ENCODE results near the gene SCRN2.
A peak's percentile ranks its signal among the peaks of the same experiment; 100 is the strongest.

SCRN2 gene

DNA sequence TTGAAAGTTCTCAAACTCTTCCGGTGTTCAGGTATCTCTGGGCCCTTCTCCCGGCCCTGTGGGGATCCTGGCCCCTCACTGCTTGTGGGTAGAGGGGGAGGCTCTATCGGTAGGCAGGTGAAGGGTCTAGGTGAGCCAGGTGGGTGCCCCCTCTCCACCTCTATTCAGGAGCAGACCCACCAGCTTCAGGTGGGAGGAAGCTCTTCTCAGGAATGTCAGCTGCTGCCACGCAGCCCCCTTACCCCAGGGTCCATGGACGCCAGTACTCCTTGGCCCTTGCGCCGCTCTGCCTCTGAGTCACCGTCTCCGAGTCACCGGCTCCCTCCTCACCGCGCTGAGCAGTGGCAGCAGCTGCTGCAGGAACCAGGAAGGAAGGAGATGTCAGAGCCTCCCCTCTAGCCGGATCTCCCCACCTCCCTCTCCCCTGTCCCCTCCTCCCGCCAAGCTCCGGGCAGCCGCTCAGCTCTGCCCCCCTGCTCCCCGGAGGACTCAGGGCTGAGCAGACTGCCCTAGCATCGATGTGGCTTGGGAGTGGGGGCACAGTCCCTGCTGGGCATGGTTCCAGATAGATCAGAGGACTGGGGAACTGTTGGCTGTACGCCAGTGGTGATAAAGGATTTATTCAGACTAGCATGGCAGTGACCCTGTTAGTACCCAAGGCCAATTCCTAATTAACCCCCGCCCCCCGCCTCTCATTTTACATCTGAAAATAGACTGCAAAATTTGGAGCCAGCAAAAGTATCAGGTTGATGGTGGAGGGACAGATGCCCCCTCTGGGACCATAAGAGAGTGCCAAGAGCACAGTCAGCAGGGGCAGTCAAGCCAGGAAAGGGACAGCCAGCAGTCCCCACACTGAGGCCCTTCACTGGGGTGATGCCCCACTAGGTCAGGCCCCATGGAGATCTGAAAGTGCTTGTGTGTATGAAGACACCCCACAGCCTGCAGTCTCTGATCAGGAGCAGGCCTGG, 19.4 kb downstream of the SCRN2 start, which contains the start of gene OSBPL7:
Gene OSBPL7, minus strand, starts transcription at position 371 of the 968 bp plus-strand sequence. CDS start 1,516 bp downstream, outside the sequence.
- peak; percentile 48 to 52 for DNase-seq (ENCODE audit: low read depth in 2 of 2)

DNA sequence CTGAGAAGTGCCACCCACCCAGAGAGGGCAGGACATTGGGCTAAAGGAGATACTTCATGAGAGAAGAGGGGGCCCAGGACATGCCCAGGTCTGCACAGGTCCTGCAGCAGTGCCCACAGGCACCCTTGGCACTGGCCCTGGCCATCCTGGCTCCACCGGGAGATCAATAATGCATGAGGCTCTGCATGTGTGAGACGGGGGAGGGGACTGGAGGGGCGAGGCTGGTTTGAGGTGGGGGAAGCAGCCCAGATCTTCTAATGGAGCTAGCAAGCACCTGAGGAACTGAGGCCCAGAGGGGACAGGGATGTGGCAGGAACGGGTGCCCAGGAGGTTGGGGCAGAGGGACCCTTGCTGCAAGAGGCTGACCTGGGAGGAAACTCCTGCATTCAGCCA, 20.0 kb downstream of the SCRN2 start:
- DNase-seq (ENCODE audit: low read depth in 2 of 2) = no peak

DNA sequence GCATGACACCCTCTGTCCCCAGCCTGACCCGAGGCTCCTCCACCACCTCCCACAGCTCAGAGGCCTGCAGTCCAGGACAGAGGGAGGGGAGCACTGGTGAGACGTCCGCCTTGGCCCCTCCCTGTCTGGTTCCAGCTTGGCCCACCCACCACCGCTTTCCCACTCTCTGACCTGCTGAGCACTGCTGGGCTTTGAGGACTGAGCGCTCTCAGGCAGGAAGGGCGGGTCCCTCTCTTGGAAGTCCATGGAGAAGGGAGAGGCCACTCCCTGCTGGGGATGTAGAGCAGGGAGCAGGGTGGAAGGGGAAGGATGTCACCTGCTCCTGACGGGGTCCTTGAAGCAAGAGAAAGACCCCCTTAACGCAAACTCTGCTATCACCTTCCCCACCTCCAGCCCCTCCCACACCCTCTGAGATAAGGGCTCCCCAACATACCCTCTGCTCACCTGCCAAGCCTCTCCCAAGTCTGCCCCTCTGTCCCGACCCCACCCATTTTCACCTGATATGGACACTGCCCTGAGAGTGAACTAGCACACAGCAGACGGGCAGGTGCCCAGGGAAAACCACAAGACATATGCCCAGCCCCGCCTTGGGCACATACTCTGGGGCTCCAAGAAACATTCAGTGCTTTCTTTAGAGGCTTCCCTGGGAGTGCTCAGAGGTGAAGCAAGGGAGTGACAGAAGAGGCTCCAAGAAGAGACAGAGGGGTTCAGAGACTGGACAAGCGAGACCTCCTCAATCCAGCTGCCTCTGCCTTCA, 20.9 kb downstream of the SCRN2 start:
- no peak for DNase-seq (ENCODE audit: low read depth in 2 of 2)

DNA sequence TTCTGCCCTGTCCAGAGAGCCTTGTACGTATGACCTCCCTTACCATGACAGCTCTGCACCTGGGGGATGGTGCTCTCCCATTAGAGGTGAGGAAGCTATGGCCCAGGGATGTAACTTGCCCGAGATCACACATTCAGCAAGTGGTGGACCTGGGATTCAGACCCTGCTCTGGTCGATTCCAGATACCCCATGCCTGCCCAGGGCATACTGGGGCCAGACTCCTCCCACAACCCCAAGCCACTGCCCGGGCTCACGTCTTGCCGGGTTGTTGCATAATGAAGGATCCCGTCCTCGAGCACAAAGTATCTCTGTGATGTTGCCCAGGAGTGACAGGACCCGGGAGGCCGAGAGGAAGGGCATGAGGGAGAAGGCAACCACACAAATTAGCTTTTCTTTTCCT, 21.6 kb downstream of the SCRN2 start:
- DNase-seq (ENCODE audit: low read depth in 2 of 2) = no peak

DNA sequence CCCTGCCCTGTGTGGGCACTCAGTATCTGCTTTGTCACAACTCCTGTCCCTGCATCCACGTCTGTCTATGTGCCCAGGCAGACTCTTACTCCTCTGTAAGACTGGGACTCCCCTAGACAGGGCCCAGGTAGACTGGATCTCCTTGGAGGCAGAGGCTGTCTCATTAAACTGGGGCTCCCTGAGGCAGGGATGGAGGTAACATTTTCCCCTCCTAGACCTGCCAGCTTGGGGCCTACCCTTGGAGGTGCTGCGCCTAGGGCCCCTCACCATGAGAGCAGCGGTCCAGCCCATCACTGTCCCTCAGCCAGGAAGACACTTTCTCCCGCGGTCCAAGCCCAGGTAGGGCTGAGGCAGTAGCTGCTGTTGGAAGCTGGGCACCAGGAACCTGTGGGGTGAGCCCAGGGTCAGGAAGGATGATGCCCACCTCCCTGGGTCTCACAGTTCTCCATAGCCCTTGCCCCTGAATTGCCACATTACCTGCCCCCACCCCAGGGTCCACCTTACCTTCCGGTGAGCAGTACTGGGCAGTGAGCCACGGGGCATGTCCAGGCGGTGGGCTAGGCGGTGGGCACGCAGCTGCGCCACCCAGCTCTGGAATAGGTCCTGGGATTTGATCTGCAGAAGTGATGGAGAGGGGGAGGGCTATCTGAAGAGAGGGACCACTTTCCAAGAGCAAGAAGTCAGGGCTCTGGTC, 22.9 kb downstream of the SCRN2 start:
- DNase-seq (ENCODE audit: low read depth in 2 of 2) = no peak

DNA sequence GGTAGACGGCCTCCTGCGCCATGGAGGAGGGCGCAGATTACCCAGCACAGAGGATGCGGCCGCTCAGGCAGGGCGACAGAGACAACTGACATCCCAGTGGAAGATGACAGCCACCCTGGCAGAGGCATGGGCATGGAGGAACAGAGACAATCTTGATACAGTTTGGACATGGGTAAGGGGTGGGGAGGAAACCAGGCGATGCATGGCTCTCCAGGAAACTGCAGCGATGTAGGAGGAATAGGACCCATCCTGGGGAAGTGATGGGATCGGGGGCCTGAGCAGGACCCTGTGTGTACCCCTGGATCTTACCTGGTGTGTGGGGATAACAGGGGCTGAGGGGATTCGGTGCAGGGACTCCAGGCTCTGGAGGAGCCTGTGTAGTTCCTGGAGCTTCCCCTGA, 24.1 kb downstream of the SCRN2 start:
- DNase-seq (ENCODE audit: low read depth in 2 of 2) = no peak

DNA sequence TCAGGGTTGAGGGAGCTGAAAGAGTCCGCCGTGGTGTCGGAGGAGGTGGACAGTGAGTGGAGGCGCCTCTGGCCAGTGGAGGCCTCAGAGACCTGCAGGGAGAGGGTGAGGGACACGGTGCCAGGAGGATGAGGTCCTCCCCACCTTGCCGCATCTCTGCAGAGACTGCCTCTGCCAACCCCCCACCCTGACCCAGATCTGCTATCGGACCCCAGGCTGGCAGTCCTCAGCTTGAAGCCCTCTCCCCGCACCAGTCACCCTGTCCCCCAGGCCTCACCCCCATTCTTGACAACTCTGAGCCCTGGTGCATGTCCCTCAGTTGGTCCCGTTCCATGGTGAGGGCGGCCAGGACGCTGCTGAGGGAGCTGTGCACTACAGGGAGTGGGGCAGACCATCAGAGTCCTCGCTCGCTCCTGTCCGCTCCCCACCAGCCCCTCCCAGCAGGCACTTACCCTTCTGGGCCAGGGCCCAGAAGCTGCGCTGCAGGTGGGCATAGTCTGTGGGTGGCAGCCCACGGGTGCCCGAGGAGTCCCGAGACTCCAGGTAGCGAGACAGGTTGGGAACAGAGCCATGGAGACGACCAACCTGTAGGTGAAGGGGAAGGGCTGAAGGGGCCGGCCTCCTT, 24.9 kb downstream of the SCRN2 start:
- DNase-seq (ENCODE audit: low read depth in 2 of 2) = no peak

GRCh38 chr17:47815106-47815918, 25.8 kb downstream of the SCRN2 start:
- DNase-seq (ENCODE audit: low read depth in 2 of 2) = no peak

- DNase-seq (ENCODE audit: low read depth in 2 of 2) = no peak
Measured at GRCh38 chr17:47813512-47814031, 27.5 kb downstream of the SCRN2 start.

- no peak for DNase-seq (ENCODE audit: low read depth in 2 of 2)
Measured at GRCh38 chr17:47813077-47813476, 28.0 kb downstream of the SCRN2 start.

GRCh38 chr17:47812146-47812920, 28.7 kb downstream of the SCRN2 start:
- no peak for DNase-seq (ENCODE audit: low read depth in 2 of 2)

DNA sequence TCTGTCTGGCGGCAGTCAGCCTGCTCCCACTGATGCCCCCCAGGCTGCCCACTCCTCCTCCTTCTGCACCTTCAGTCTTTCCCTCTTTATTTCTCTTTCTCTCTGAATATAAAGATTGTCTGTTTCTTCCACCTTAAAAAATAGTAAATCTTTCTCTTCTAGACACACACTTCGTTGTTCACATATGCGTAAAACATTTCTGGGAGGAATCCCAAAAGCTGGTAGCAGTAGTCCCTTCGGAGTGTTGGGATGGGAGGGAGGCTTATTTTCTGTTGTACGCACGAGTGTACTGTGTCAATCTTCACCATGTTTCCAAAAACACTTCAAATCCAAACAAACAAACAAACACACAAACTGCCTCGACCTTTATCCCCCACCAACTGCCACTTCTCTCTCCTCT, 29.4 kb downstream of the SCRN2 start:
- no peak for DNase-seq (ENCODE audit: low read depth in 2 of 2)

DNA sequence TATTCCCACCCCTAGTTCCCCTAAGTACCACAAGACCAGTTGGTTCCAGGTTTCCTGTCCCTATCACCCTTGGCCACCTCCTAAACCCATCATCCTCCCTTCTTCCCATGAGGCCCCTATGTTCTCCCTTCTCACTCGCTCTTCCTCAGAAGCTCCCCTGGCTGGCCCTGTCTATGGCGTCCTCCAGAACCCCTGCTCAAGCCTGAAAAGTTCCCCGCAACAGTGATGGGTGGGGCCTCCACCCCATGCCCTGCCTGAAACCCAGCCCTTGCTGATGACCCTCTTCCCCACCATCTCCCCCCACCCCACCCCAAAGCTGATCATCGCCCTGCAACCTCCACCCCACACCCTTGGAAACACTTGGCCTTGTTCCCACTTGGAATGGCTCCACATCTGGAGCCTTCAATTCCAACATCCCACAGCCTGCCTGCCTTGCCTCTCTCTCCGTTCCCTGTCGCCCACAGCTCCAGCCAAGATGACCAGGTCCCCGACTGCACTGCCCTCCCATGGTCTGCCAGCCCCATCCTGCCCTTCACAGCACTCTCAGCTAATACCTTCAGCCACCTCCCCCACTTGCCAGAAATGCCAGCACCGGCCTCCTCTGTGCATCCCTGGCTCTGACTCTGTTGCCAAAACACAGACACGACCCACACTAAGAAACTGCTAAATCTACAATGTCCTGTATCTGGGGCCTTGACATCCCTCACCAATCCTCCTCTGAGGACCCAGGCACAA, 30.0 kb downstream of the SCRN2 start:
- no peak for DNase-seq (ENCODE audit: low read depth in 2 of 2)

- DNase-seq (ENCODE audit: low read depth in 2 of 2) = no peak
Measured at GRCh38 chr17:47810200-47810821, 30.8 kb downstream of the SCRN2 start.

GRCh38 chr17:47808830-47809480, 32.1 kb downstream of the SCRN2 start:
- DNase-seq (ENCODE audit: low read depth in 2 of 2) = no peak

- DNase-seq (ENCODE audit: low read depth in 2 of 2) = no peak
Measured at GRCh38 chr17:47808036-47808829, 32.8 kb downstream of the SCRN2 start.

- no peak for DNase-seq (ENCODE audit: low read depth in 2 of 2)
Measured at GRCh38 chr17:47807421-47807820, 33.7 kb downstream of the SCRN2 start.

Data from stimulated activated CD4-positive, alpha-beta T cell treated with anti-CD3 and anti-CD28 coated beads, Interleukin-1b, Interleukin-23, amount 100 ng/mL, for 4 hours (primary cell).